CD1c-positive myeloid dendritic cell (primary cell): ENCODE data around the gene UGT2A3.
"Not testable (repeated sequence)": the region's sequence is repeated elsewhere in the genome, so short reads cannot be mapped to it uniquely, and the experiment has no call there.

Experiments used
- DNase-seq: peaks from one replicate; pipeline ENCODE4 v3.0.0-alpha.2; 2016; ENCODE audit errors: extremely low spot score

Gene UGT2A3

DNA sequence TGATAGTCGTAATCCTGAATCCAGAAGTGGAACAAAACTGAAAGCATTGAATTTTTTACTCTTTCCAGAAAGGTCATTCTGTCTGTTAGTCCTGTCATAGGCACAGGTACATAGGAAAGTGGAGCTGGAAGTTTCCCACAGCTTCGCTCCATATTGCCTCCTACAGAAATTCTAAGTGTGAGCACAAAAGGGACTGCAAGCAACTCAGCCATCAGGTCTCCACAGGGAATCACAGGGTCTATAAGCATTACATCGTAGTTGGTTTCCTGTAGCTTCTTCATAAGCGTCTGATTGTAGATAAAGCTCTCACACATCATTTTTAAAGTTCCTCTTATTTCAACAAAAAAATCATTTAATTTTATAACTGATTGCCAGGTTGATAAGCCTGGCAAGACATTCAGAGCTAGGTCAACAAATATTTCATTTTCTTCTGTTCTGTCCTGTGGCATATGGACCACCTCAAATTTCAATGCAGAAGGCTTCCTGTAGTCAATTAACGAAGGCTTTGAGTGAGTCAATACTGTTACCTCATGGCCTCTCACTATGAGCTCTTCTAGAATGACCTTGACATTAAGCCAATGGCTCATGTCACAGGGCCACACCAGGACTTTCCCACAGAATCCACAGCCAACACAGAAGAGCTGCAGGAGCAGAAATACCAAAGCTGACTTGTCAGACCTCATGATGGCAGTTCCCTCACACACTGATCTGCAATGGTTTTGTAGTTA lies at the start of gene UGT2A3:
UGT2A3 (minus strand) TSS at position 727 of the 728 bp plus-strand sequence; CDS start at position 683, 44 bp downstream.
- DNase-seq, result no peak

- DNase-seq, result no peak
Observed at GRCh38 chr4:68997040-68997439, 45.4 kb upstream of the UGT2A3 start.

GRCh38 chr4:68995292-68995691 lies 43.7 kb upstream of the UGT2A3 start:
- no peak for DNase-seq

DNA sequence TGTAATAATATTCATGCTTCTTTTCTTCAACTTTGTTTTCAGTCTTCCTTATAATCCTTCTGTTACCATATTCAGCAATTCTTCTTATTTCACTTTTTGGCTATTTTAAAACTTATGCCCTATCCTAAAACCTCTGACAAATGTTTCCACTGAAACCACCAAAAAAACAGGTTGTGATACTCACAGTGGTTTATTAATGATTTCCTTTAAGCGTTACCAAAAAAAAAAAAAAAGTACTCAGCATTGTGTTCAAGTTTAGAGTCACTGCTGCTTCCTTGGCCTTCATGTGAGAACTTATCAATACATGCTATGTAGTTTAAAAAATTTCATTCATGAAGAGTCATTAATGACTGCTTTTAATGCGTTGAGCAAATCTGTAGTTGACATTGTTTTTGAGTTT lies 35.4 kb upstream of the UGT2A3 start:
- no peak for DNase-seq

DNA sequence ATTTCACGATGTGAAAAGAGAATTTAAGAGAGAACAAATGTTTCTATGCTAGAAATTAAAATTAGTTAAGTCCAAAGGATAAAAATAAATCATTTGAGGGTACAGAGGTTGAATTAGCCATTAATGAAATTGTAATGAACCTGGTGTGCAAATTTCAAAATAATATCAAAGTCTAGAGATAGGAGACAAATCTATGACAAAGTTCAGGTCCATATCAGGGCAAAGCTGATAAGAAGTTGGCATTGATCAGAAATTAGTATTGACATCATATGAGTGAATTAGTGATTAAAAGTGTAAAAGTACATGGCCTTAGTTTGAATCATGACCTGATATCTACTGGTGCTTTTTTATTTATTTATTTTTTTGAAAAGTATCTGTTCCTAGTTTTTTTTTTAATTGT lies 33.8 kb upstream of the UGT2A3 start:
- DNase-seq, result no peak

DNA sequence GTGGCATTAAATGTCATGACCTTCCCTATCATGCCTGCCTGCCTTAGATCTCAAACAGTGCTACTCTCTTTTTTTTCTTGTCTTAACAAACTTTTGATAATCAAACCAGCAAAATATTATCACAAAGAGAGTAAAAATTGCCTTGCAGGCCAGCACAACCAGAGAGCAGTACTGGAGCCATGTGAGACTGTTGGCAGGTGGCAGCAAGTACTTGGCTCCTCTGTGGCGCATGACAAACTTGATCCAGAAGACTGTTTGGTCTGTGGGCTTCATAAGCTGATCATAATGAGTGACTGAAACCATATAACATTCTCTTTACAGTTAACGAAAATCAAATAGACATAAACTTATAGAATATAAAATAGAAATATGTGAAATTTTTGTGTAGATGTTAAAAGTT lies 33.3 kb upstream of the UGT2A3 start:
- DNase-seq, result no peak

GRCh38 chr4:68963374-68963773 lies 11.8 kb upstream of the UGT2A3 start:
- DNase-seq, result no peak

GRCh38 chr4:68962868-68963267 lies 11.3 kb upstream of the UGT2A3 start:
- no peak for DNase-seq

DNA sequence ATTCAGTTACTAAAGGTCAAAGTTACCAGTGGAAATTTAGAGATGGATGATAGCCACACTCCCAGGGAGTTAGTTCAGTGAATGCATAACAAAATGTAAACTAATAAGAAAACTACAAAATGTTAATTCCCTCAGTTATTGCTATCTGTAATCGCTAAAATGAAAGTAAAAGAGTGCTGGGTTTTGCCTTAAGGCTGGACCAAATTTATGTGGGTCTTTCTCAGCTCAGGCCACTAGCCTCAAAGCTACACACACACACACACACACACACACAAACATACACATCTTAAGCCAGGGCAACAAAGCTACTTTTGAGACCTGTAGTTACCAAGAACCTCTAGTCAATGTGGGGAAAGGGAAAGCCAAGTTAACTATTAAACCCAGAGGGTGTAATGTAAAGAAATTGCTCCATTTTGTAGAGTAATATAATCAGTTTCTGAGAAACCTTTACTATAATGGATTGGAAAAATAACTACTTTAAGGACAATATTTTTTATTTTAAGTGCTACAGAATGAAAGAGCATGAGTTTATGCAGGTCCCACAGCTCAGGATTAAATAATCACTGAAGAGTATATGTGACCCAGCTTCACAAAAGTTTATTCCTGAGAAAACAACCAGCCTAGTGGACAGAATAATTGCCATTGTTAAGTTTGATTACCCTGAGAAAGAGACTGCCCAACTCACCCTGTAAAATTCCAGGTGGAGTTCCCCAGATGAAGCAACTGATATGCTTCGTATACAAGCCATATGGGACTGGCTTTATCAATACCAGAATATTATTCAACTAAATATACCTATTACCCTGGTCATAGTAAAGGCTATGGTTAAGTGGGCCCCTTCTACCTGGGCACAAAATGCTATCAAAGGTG lies 8.9 kb upstream of the UGT2A3 start:
- no peak for DNase-seq

DNA sequence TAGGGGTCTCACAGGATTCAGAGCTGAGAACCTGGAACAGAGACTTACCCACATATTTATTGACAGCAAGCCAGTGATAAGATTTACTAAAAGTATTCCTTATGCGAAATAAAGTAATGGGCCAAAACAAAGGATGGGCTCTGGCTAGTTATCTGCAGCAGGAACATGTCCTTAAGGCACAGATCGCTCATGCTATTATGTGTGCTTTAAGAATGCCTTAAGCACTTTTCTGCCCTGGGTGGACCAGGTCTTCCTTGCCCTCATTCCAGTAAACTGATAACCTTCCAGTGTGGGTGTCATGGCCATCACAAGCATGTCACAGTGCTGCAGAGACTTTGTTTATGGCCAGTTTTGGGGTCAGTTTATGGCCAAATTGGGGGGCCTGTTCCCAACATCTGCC lies 7.5 kb upstream of the UGT2A3 start:
- not testable (repeated sequence) for DNase-seq

- DNase-seq, result no peak
Observed at GRCh38 chr4:68954126-68954525, 2.5 kb upstream of the UGT2A3 start.

- no peak for DNase-seq
Observed at GRCh38 chr4:68953056-68953596, 1.5 kb upstream of the UGT2A3 start.

DNA sequence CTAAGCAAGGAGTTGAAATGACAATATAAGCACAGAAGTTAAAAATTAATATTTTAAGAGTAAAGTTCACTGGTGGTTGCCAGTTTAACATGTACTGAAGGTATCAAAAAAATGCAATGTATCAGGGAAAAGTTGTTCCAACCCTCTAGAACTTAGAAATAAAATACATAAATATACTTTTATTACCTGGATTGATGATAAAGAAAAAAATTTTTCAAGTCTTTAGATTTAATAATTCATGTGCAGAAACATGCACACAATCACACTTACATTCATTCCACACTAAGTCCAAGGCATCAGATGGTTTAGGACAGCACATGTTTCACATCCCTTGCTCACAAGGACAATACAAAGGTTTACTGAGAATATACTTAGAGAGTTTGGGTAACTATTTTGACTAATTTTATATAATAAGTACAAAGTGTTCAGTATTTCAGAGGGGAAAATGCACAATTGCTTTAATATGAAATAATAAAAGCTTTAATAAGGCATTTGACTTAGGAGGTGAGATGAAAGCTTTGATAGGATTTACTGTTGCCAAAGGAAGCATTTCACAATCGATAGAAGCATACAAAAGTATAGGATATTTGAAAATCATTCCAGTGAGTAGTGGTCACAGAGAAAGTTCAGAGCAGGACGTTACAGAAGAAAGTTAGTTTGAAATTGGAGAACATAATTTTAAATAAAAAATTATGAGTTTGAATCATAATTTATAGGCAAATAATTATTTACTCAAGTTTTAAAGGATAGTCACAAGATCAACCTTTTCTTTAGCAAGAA lies 392 bp upstream of the UGT2A3 start:
- no peak for DNase-seq

DNA sequence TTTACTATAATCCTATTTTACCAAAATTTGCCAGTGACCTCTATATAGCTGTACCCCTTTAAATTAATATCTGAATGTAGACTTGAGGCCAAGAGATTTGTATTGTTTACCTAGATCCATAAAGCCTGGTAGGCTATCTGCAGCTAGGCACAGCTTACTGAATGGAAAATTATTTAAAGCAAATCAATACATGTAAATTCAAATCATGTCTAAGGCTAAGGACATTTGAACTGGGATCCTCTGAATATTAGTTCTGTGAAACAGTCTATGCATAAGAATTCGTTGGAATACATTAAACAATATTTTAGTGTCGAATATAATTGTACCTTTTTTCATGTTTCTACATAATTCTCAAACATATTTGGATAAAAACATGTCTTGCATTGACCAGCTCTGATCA lies 1.6 kb downstream of the UGT2A3 start:
- no peak for DNase-seq

DNA sequence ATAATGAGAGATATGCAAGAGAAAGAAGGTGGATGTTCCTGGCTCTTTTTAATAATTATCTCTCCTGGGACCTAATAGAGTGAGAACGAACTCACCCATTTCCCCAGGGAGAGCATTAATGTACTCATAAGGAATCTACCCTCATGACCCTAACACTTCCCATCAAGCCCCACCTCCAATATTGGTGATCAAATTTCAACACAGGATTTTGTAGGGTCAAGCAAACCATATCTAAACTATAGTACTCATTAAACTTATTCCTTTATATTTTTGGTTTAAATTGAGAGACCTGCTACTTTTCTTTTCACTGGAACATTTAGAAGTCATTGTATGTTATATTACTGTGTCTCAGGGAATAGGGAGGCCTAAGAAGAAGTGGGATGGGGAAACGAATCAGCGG lies 2.6 kb downstream of the UGT2A3 start:
- DNase-seq, result no peak

GRCh38 chr4:68948044-68948743 lies 3.4 kb downstream of the UGT2A3 start:
- no peak for DNase-seq

DNA sequence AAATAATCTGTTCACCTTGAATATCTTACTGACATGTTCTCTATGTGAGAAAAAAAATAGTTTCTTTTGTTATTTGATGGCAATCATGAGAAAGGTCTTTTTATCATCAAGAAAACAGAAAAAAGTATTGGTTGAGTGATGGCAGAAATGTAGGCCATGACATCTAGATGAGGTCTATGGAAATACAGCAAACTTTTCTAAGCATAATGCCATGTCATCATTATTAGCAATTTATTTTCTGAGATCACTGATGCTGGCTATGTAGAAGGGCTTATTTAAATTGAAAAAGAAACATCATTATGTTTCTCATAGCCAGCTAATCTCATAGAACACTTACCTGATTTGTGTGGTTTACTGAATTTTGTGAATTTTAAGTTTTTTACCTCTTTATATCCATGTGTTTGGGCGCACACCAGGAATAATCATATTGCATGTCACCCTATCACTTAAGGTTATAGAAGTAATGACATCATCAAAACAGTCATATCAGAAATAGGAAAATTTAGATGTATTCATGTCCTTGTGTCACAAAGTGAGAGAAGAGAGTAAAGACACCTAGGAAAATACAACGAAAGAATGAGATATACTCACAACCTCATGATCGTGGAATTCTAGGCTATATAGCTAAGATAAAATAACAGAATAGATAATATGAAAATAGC lies 22.4 kb downstream of the UGT2A3 start:
- DNase-seq, result no peak

DNA sequence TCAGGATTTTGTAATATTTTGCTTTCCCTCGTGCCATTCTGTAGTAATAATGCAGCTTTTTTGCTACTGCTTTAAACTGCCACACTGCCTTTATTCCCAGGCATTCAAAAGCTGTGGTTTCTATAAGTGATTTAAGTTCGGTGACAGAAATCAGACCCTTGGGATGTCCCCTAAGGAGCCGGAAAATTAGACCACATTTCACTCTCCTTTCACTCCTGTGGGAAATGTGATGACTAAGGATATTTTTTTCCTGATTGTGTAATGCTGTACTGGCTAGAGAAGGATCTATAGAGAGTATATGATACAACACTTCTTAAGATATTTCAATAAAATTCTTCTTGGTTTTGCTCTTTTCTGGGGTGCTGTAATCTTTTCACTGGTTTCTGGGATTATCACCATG lies 24.4 kb downstream of the UGT2A3 start:
- no peak for DNase-seq

DNA sequence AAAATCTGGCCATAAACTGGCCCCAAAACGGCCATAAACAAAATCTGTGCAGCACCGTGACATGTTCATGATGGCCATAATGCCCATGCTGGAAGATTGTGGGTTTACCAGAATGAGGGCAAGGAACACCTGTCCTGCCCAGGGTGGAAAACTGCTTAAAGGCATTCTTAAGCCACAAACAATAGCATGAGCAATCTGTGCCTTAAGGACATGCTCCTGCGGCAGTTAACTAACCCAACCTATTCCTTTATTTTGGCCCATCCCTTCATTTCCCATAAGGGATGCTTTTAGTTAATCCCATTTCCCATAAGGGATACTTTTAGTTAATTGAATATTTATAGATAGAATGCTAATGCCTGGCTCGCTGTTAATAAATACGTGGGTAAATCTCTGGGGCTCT lies 29.4 kb downstream of the UGT2A3 start:
- DNase-seq, result not testable (repeated sequence)

- DNase-seq, result no peak
Observed at GRCh38 chr4:68921051-68921450, 30.6 kb downstream of the UGT2A3 start.

DNA sequence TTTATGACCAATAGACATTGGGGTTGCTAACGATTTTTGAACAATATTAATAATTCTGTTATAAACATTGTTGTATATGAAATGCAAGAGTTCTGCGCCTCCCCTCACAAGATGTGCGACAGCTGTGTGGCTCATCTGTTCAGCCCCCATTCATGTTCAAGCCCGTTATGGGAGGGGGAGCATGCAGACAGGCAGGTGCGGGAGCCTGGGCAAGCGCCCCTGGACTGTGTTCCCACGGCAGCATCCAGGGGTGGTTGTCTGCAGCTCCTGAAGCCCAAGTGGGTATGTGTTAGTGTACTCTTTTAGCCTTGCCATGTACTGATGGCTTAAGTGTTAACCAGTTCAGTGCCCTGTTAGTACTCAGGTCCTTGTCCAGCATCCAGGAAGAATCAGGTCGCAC lies 34.6 kb downstream of the UGT2A3 start:
- no peak for DNase-seq
